HepG2 (cell line): ENCODE data around the gene NHSL1. TPM values are rescaled to one million over a fixed set of nuclear protein-coding genes. Genes with fewer than 3 reads are reported as not detected.

ENCODE experiments used
- AKNA ChIP-seq: sonication (generic); formaldehyde crosslinking; IDR thresholded peaks from 2 replicates; pipeline ENCODE4 v1.4.0; 2020; ENCODE audit warnings: missing genetic modification reagents, borderline replicate concordance
- ARID4A ChIP-seq: sonication (generic); formaldehyde crosslinking; IDR thresholded peaks from 2 replicates; pipeline ENCODE4 v1.5.0; 2020; ENCODE audit warnings: mild to moderate bottlenecking, missing genetic modification reagents, borderline replicate concordance
- E2F2 ChIP-seq: sonication (generic); formaldehyde crosslinking; IDR thresholded peaks from 2 replicates; pipeline ENCODE4 v1.4.0; 2020; ENCODE audit warnings: missing genetic modification reagents, borderline replicate concordance
- FUBP1 ChIP-seq: sonication (generic); formaldehyde crosslinking; IDR thresholded peaks from 2 replicates; pipeline ENCODE4 v1.5.1; 2020; ENCODE audit warnings: missing genetic modification reagents, mild to moderate bottlenecking, borderline replicate concordance
- GPBP1L1 ChIP-seq: sonication (generic); formaldehyde crosslinking; IDR thresholded peaks from 2 replicates; pipeline ENCODE4 v1.5.0; 2020; ENCODE audit warnings: mild to moderate bottlenecking, missing genetic modification reagents
- PHF21A ChIP-seq: sonication (generic); formaldehyde crosslinking; IDR thresholded peaks from 2 replicates; pipeline ENCODE4 v1.5.0; 2020; ENCODE audit warnings: mild to moderate bottlenecking, missing genetic modification reagents
- RNF219 ChIP-seq: sonication (generic); formaldehyde crosslinking; IDR thresholded peaks from 2 replicates; pipeline ENCODE4 v1.5.0; 2020; ENCODE audit warnings: mild to moderate bottlenecking, missing genetic modification reagents
- SALL2 ChIP-seq: sonication (generic); formaldehyde crosslinking; IDR thresholded peaks from 2 replicates; pipeline ENCODE4 v1.8.1; 2023; ENCODE audit warnings: mild to moderate bottlenecking, missing genetic modification reagents, inconsistent platforms
- ZMYM2 ChIP-seq: sonication (generic); formaldehyde crosslinking; IDR thresholded peaks from 2 replicates; pipeline ENCODE4 v1.8.0; 2022; ENCODE audit warnings: mild to moderate bottlenecking, missing genetic modification reagents
- ZNF530 ChIP-seq: sonication (generic); formaldehyde crosslinking; IDR thresholded peaks from 2 replicates; pipeline ENCODE4 v1.5.0; 2020; ENCODE audit warnings: low read depth, mild to moderate bottlenecking, missing genetic modification reagents
- polyA plus RNA-seq, 8 experiments: library from polyadenylated mRNA; depleted of rRNA in 3 of 8; stranded (reverse) in 7 of 8; unstranded in 1 of 8; fragments of >200 nt; fragmentation: Illumina TruSeq in 4 of 8; extraction: Trizol in 4 of 8; gene quantifications; 2 replicates each; pipeline versions ENCODE4 v1.2.1 to v1.2.3, GENCODE V29; 2011 to 2016; ENCODE audit warnings: low read depth in 4 of 8, missing spikeins in 1 of 8, mixed read lengths in 1 of 8; ENCODE audit not compliant: insufficient read depth in 1 of 8
- total RNA-seq, 5 experiments: library from RNA; depleted of rRNA; stranded (reverse); fragments of >200 nt; fragmentation: Illumina TruSeq; extraction: Trizol; gene quantifications; 2 replicates each; pipeline ENCODE4 v1.2.3, GENCODE V29; 2016; ENCODE audit warnings: low read depth in 1 of 5

The NHSL1 gene
- total and polyA plus RNA-seq, 2 of the 13 experiments (the other 11 are each of a cell fraction or from before 2014, with no cell fraction given) = 24.9 to 53.6 TPM

- TF ChIP-seq ARID4A (CRISPR knock-in tag) = peak; percentile 81
- TF ChIP-seq PHF21A (CRISPR knock-in tag) = peak; percentile 85
- TF ChIP-seq RNF219 (CRISPR knock-in tag) = no peak
- TF ChIP-seq AKNA = 0 out of 2 replicates have a peak, but pooled peaks have one; percentile 54
- TF ChIP-seq ZMYM2 (CRISPR knock-in tag) = no peak
- TF ChIP-seq E2F2 = 0 out of 2 replicates have a peak, but pooled peaks have one; percentile 78
- TF ChIP-seq ZNF530 (CRISPR knock-in tag) = no peak
- peak; percentile 96 for TF ChIP-seq SALL2 (CRISPR knock-in tag)
- peak; percentile 18; the same call in 1 of the 2 replicates for TF ChIP-seq FUBP1 (CRISPR knock-in tag)
- TF ChIP-seq GPBP1L1 (CRISPR knock-in tag) = no peak
Observed at GRCh38 chr6:138403801-138404665, 95.3 kb downstream of the NHSL1 start, which contains the start of gene HEBP2 (continued).
